Measurements from ENCODE around the gene PNMA8B. TPM values are rescaled to one million over a fixed set of nuclear protein-coding genes. Genes with fewer than 3 reads are reported as not detected.
"Not testable (repeated sequence)": the region's sequence is repeated elsewhere in the genome, so short reads cannot be mapped to it uniquely, and the experiment has no call there.

The PNMA8B gene
- total RNA-seq, 6 donors from 2014 or later, result 0.39 to 2.7 (median 1.6) TPM

DNA sequence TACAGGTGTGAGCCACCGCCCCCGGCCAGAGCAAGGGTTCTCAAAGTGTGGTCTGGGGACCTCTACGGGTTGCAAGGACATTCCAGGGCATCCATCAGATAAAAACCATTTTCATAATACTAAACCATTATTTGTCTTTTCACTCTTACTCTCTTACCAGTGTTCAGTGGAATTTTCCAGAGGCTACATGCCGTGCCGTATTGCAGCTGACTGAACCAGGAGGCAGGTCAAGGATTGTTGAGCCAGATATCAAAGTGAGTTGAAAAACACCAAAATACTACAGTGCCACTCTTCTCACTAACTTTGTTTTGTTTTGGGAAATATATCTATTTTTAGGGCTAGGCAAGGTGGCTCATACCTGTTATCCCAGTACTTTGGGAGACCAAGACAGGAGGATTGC is 7.2 kb upstream of the PNMA8B start:
- no peak for TF ChIP-seq POLR2A (IDR thresholded peaks at IDR 0.05)
- TF ChIP-seq EP300 (IDR thresholded peaks at IDR 0.05), result no peak
- no peak for TF ChIP-seq POLR2AphosphoS5 (IDR thresholded peaks at IDR 0.05)
- TF ChIP-seq, protein P1, sequence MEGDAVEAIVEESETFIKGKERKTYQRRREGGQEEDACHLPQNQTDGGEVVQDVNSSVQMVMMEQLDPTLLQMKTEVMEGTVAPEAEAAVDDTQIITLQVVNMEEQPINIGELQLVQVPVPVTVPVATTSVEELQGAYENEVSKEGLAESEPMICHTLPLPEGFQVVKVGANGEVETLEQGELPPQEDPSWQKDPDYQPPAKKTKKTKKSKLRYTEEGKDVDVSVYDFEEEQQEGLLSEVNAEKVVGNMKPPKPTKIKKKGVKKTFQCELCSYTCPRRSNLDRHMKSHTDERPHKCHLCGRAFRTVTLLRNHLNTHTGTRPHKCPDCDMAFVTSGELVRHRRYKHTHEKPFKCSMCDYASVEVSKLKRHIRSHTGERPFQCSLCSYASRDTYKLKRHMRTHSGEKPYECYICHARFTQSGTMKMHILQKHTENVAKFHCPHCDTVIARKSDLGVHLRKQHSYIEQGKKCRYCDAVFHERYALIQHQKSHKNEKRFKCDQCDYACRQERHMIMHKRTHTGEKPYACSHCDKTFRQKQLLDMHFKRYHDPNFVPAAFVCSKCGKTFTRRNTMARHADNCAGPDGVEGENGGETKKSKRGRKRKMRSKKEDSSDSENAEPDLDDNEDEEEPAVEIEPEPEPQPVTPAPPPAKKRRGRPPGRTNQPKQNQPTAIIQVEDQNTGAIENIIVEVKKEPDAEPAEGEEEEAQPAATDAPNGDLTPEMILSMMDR (IDR thresholded peaks at IDR 0.05), result no peak
- H3K27me3 ChIP-seq, result no peaks in the 10 kb centered on the region
- no peaks in the 10 kb centered on the region for H3K9me3 ChIP-seq
- no peak overlapping the region for H3K4me3 ChIP-seq
- H3K36me3 ChIP-seq, result no peaks in the 10 kb centered on the region
- no peaks in the 10 kb centered on the region for H3K4me1 ChIP-seq
- WGBS, 2 donors, result 89 to 91% methylated on average over 5 of the region's 5 CpGs
- DNase-seq (no peak), ATAC-seq (ENCODE audit: low FRiP score in 2 of 2) (no peak)
- no peak overlapping the region for H3K27ac ChIP-seq

GRCh38 chr19:46499692-46500091 is 4.0 kb upstream of the PNMA8B start:
- Histone ChIP-seq H3K4me1 (peaks cover 0 to 11% (median 6%) of the 10 kb centered on the region in 4 donors), H3K36me3 (no peaks in the 10 kb centered on the region), H3K27ac (no peak overlapping the region), H3K27me3 (peaks cover 0 to 4% (median 0%) of the 10 kb centered on the region in 4 donors), H3K9me3 (no peaks in the 10 kb centered on the region), H3K4me3 (no peak overlapping the region)
- no peak for DNase-seq
- ATAC-seq (ENCODE audit: low FRiP score in 2 of 2), result no peak
- 64 to 76% methylated on average over 4 of the region's 4 CpGs for WGBS, 2 donors
- TF ChIP-seq POLR2A (IDR thresholded peaks at IDR 0.05), result no peak
- TF ChIP-seq, protein P1 (IDR thresholded peaks at IDR 0.05), result no peak
- no peak for TF ChIP-seq POLR2AphosphoS5 (IDR thresholded peaks at IDR 0.05)
- TF ChIP-seq EP300 (IDR thresholded peaks at IDR 0.05), result no peak

DNA sequence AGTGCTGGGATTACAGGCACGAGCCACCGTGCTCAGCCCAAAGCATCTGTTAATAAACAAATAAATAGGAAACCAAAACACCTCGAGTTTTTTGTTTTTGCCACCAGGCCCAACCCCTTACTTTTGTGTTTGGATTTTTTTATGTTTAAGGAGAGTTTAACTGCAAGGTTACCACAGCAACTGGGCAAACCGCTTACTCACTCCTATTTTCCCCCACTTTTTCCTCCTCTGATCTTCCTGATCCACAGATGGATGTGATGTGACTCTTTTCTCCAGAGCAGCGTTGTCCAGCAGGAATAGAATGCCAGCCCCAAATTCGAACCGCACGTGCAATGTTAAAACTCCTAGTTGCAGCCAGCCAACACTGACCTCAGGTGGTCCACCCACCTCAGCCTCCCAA is 2.1 kb upstream of the PNMA8B start:
- no peak overlapping the region for H3K27ac ChIP-seq
- DNase-seq (no peak), ATAC-seq (ENCODE audit: low FRiP score in 2 of 2) (no peak)
- peaks cover 12 to 28% (median 16%) of the 10 kb centered on the region in 4 donors for H3K4me1 ChIP-seq
- H3K36me3 ChIP-seq, result no peaks in the 10 kb centered on the region
- no peak overlapping the region for H3K4me3 ChIP-seq
- no peaks in the 10 kb centered on the region for H3K9me3 ChIP-seq
- TF ChIP-seq EP300 (IDR thresholded peaks at IDR 0.05), result no peak
- WGBS, 2 donors, result 82 to 88% methylated on average over 8 of the region's 8 CpGs
- H3K27me3 ChIP-seq, result peaks cover 0 to 11% (median 6%) of the 10 kb centered on the region in 4 donors

DNA sequence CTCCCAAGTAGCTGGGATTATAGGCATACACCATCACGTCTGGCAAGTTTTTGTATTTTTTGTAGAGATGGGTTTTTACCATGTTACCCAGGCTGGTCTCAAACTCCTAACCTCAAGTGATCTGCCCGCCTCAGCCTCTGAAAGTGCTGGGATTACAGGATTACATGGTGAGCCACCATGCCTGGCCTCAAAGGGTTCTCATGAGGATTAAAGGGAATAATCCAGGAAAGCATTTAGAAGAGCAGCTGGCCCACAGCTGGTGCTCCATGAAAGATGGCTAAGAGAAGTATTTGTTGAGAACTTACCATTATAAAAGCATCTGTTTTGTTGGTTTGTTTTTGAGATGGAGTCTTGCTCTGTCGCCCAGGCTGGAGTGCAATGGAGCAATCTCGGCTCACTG is 1.2 kb upstream of the PNMA8B start:
- not testable (repeated sequence) for H3K27ac ChIP-seq; DNase-seq; H3K9me3 ChIP-seq; H3K36me3 ChIP-seq; H3K4me3 ChIP-seq; ATAC-seq (ENCODE audit: low FRiP score in 2 of 2)
- Histone ChIP-seq H3K4me1 (peaks cover 16 to 34% (median 20%) of the 10 kb centered on the region in 4 donors), H3K27me3 (peaks cover 0 to 20% (median 6%) of the 10 kb centered on the region in 4 donors)
- 82 to 83% methylated on average over 4 of the region's 4 CpGs for WGBS, 2 donors

DNA sequence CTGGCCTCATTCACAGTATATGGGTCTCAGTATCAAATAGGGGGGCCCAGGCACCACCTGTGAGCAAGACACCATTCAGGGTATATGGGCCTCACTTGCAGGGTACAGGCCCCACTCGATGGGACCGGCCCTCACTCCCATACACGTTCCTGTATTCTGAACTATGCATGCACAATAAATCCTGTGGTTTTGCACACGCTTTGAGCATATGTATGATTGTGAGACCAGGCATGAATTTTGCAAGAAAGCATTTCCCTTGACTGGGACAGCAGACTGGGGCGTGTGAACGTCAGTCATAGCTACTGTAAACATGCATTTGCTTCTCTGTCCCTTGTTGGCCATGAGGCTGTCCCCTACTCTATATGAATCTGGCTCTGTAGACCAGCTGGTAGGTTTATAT is 637 bp upstream of the PNMA8B start:
- WGBS, 2 donors, result 81 to 83% methylated on average over 6 of the region's 6 CpGs
- ATAC-seq (ENCODE audit: low FRiP score in 2 of 2) (no peak), DNase-seq (no peak)
- Histone ChIP-seq H3K4me3 (no peak overlapping the region), H3K27me3 (peaks cover 0 to 23% (median 8%) of the 10 kb centered on the region in 4 donors), H3K9me3 (no peaks in the 10 kb centered on the region), H3K4me1 (peaks cover 16 to 34% (median 20%) of the 10 kb centered on the region in 4 donors), H3K36me3 (no peaks in the 10 kb centered on the region), H3K27ac (no peak overlapping the region)
- TF ChIP-seq POLR2A (IDR thresholded peaks at IDR 0.05) (no peak), EP300 (IDR thresholded peaks at IDR 0.05) (no peak), POLR2AphosphoS5 (IDR thresholded peaks at IDR 0.05) (no peak)
- TF ChIP-seq, protein P1 (IDR thresholded peaks at IDR 0.05), result no peak
